CD4-positive, alpha-beta T cell treated with Interleukin-15 for 4 hours (primary cell): ENCODE data around the gene KRT7.
"Not testable (repeated sequence)": the region's sequence is repeated elsewhere in the genome, so short reads cannot be mapped to it uniquely, and the experiment has no call there.

Experiments used
- DNase-seq: peaks from one replicate; pipeline ENCODE4 v3.0.0-alpha.2; 2020; ENCODE audit warnings: low spot score

KRT7 gene

DNA sequence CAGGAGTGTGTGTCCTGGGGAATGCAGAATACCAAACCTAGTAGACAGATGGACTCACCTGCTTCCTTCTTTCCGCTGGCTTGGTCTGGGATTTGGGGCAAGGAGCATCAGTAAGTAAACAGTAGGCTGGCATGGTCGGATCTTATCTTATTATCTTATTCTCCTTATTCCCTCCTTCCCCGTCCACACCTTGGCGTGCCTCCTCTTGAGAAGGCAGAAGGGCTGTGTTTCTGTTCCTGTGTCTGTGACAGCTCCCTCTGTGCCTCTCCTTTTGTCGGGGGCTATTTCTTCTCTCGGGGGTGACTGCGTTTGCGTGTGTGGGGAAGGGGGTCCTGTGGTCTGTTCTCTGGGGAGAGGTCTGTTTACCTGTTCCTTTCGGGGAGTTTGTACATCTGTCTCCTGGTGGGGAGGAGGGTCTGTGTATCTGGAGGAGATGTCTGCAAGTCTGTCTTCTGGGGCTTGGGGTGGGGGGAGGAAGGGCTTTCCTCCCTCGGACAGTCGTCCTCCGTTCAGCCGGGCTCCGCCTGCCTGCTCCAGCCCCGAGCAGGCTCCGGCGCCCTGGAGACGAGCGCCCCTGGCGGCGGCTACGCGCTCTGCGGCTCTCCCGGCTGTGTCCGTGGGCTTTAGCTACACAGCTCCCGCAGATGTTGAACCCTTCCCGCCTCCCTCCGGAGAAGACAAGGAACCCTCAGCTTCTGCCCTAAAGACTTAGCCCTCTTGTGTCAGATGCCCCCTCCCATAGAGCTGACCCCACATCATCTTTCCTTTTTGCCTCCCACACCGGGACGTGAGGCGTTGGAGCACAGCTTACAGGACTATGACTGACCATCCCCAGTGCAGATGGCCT is 45.8 kb downstream of the KRT7 start:
- peak; percentile 66 for DNase-seq

DNA sequence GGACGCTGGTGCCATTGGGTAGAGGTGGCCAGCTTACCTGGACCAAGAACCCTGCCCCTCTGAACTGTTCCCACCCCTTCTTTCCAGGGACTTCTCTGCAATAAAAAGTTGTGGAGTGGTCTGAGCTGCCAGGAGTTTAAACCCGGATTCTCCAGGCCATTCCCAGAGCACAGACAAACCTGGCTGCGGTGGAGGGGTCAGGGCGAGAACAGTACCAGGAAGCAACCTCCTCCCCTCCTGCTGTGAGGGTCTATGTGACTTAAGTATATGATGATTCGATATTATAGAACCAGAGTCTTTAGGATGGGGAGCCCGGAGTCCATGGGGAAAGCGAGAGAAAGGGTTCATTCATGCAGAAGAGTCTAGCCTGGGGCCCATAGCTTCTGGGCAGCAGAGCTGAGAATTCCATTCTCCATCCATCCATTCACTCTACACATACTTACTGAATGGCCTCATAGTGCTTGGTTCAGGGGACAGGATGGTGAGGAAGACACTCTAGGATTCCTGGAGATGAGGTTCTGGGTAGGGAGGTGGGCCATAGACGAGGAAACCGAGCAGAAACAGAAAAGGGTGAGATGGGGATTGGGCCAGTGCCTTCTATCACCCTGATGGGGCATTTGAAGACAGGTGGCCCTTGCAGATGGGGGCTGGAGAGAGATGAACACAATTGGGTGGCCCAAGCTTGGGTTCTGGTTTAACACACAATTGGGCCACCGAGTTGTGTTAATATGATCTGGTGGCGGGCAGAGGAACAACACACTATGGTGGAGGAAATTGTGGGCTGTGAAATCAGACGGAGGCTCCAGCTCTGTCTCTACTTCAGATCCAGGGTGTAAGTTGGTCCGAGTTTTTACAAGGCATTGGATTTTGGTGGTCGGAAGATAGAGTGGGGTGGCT is 46.6 kb downstream of the KRT7 start:
- no peak for DNase-seq

DNA sequence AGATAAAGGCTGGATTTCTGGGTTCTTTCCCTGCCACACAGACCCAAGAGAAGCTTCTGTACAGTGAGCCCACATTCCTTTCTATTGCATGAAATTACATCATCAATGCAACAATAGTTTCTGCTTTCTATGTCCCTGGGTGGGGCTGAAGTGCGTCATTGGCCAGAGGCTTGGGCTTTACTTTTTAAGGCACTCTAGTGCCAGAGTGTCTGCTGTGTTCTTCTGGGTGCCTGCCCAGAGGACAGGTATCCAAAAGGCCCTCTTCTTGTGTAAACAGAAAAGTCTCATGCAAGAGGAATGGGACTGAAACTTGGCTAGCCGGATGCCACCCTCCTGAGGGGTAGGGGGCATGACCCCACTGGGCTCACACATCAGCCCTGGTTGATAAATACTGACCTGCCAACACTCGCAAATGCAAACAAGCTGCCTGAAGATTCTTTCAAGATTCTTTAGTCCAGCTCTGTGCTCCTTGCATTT is 47.3 kb downstream of the KRT7 start:
- no peak for DNase-seq

DNA sequence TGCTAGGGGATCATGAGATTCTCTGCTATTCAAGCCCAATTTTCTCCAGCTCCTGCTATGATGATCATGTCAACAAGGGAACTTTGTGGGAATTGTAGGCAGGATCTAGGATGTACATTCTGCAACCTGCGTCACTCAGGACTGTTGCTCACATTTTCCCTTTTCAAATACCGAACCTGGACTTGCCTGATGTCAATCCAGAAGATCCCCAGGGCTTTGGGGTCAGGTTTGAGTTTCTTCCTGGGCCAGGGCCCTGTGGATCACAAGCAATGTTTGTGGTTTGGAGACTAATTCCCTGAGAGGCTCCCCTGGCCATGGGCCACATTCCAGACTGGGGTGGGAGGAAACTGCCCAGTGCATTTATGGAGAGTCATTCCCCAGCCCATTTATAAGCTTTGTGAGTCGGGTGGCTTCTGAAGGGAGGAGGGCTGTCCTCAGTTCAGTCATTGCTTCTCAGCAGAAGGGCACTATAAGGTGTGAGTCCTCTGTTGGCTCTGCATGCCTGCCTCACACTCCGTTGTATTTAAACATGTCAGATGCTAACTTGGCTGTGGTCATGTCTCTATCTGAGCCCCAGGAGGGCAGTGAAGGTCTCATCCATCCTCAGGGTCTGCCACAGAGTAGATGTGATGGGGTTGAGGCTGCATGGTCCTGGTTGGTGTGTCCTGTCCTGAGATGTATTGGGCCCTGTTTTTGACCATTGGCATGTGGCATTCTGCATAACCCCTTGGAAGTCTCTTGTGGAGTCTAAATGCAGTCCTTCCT is 47.9 kb downstream of the KRT7 start:
- no peak for DNase-seq

DNA sequence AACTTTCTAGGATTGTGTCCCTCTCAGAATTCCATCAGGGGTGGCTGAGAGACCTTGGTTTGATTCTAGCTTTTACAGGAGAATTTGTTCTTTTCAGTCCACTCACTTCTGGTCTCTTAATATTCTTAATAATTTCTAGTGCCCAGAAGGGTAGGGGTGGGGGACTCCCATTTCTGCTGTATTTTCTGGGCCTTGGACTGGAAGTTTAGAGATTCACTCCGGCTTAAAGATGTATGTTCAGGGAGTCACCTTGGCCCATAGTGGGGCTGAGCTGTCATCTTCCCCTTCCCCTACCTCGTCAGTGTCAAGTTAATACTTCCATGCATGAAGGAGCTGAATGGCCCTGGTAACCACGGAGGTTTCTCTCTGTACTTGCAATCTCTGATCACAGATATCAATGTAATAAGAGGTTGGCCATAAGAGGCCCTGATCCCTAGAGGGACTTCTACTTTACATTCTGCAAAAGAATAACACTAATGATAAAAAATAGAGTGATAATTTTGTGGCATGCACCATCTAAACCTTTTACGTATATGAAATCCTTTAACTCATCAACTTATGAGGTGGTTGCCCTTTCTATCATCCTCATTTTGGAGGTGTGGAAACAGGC is 51.6 kb downstream of the KRT7 start:
- no peak for DNase-seq

DNA sequence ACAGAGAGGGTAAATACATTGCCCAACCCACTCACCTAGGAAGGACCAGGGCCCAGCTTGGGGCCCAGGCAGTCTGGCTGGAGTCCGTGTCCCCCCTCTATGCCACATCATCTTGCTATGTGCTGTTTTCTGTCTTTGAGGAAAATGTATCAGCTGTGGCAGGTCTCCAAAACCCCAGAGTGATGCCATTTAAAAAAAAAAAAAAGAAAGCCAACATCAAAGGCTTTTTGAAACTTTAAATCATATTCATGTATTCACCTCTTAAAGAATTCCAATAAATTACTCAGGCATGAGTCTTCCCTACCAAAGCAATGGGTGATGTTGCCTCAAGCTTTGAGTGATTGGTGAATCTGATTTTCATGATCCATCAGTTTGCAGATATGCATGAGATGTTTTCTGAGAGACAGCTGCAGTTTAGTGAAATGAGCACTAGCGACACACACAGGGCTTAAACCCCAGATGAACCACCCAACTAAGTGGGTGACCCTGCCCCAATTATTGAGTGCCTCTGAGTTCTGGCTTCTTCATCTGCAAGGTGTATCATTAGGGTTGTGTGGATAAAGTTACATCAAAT is 52.2 kb downstream of the KRT7 start:
- DNase-seq: no peak

DNA sequence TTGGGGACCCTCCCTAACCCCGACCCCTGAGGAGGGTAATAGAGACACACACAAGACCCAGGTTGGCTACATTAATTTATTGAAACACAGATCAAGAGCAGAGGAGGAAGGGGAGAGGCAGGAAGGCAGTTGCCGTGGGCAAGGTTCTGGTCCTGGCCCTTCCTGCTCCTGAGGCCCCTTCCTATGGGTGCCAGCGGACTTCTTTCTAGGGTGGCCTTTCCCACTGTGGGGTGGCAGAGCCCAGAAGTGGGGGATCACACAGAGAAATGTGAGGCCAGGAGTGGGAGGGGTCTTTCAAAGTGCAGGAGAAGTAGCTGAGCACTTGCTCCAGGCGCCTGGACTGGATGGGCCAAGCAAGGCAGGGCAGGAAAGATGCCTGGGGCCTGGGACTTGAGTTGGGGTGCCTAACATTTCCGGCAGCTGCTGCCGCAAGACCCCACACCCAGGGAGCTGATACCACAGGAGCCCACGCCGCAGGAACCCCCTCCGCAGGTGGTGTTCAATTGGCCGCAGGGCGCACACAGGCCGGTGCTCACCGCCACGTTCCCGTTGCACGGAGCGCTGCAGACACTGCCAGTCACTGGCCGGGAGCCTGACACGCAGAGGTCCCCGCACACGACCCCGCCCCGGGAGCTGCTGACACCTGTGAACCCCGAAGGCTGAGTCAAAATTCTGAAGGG is 52.9 kb downstream of the KRT7 start:
- no peak for DNase-seq

DNA sequence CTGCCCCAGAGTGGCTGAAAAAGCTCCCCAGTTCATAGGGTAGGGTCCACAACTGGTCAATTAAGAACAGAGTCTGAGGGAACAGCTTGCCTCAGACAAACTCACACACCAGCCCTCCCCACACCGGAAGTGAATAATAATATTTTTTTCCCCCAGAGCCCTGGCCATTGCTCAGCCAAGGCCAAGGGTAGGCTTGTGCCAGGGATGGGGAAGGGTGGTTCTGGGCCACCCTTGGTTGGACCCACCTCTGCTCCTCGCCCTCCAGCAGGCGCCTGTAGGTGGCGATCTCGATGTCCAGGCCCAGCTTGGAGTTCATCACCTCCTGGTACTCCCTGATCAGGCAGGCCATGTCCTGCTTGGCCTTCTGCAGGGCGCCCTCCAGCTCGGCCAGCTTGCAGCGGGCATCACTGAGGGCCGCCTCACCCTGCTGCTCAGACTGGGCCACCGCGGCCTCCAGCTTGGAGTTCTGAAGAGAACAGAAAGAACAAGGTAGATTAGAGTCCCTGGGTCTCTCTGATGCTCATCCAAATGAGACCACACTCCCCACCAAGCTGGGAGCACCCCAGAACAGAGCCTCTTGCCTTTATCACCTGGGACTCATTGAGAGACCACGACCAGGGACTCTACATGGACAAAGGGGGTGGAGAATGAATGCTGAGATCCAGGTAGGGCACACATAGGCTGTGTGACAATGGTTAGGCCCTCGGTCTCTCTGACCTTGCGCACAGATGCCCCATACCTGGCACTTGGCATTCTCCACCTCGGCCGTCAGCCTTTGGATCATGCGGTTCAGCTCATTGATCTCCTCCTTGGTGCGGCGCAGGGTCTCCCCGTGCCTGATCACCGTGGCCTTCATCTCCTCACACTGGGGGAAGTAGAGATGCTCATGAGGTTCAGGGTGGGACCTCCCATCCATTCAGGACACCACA is 54.1 kb downstream of the KRT7 start:
- not testable (repeated sequence) for DNase-seq

DNA sequence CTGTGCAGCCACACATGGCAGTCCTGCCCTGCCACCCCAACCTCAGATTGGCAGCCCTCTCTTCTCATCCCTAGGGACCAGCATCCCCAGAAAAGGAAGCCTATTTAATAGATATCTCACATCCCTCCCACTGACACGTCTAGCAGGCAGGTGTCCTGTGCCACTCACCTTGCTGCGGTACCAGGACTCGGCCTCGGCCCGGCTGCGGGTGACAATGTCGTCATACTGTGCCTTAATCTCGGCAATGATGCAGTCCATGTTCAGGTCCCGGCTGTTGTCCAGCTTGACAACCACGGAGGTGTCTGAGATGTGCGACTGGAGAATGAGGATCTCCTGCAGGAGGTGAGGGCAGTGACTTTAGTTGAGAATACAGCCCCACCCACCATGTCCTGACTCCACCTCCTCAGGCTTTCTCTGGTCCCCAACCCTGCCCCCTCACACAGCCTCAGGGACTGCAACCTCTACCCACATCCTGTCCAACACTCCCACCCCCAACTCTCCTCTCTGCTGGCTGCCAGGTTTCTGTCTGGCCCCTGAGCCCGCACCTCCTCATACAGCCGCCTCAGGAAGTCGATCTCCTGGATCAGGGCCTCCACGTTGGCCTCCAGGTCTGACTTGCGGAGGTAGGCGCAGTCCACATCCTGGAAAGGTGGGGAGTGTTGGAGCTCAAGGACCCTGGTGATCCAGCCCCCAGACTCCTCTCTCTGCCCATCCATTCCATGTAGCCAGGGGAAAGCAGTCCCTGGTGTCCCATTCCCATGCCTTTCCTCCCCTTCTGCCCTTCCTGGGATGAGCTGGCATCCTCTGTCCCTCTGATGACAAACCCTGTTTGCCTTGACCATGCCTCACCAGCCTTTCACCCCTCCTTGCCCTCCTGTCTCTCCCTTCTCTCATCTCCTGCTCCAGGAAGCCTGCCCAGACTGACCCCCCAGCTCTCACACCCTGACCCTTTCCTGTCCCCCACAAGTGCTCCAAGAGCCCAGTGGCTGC is 55.1 kb downstream of the KRT7 start:
- DNase-seq: not testable (repeated sequence)

DNA sequence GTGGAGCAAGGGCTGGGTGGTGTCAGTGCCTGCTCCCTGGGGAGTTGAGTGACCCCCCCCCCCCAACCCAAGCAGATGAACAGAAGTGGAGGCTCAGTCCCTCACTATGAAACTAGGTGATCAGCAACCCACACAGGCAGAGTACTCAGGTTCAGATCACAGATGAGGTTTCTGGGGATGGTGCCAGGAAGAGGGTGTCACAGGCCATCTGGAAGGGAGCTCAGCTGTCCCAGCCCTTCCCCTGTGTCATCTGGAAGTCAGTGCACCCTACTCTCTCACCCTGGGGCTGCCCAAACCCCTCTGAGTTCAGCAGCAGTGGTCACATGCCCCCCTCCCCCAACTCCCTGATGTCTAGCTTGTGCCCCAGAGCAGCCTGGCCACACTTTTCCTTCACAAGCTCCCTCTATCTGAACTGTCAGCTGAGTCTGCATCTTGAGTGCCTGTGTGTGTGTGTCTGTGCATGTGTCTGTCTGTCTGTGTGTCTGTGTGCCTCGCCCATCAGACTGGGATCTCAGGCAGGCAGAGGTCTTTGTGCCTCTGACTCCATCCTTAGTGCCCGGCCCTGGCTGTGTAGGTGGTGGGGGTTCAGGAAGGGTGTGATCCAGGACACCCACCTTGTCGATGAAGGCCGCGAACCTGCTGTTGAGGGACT is 57.6 kb downstream of the KRT7 start:
- DNase-seq: not testable (repeated sequence)

DNA sequence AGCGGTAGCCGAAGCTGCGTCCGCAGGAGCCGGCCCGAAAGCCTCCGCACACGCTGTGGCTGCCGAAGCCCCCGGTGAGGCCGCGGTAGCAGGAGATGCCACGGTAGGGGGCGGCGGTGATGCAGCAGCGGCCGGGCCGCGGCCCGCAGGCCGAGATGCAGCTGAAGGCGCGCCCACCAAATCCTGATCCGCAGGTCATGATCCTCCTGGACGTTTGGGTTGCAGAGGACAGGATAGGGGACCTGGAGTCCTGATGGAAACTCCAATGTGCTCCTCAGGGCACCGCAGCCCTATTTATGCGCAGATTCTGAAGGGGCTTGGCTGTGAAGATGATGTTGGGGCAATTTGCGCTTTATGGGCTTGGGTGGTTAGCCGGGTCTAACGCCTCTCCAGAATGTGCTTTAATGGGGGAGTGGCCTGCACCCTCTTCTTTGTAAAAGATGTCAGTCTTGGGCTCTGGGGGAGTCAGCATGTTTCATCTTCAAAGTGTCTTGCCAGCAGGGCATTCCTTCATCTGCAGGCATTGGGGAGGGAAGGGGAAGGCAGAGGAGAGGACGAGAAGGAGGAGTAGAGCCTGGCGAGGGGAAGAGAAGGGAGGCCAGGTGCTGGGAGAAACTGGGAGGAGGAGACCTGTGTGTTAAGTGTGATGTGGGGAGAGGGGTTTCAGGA is 58.4 kb downstream of the KRT7 start, which contains the start of gene KRT81:
KRT81 (minus strand) TSS at position 268 of the 669 bp plus-strand sequence; CDS start at position 199, 69 bp downstream.
- no peak for DNase-seq

DNA sequence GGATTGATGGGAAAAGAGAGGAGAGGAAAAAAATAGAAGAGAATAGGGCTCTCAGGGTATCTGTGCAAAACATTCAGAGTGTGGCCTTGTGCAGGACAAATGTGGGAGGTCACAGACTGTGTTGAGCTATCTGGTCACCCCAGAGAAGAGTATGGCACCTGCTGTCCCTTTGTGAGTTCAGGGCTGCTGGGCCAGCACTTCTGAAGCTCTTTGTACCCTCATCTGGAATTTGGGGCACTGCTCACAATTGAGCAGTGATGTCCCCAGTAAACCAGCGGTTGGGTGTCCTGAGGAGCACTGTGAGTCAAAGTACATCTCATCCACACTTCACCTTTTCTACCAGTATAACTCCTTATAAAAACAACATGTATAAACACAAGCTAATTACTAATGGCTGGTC is 60.9 kb downstream of the KRT7 start:
- DNase-seq: no peak

DNA sequence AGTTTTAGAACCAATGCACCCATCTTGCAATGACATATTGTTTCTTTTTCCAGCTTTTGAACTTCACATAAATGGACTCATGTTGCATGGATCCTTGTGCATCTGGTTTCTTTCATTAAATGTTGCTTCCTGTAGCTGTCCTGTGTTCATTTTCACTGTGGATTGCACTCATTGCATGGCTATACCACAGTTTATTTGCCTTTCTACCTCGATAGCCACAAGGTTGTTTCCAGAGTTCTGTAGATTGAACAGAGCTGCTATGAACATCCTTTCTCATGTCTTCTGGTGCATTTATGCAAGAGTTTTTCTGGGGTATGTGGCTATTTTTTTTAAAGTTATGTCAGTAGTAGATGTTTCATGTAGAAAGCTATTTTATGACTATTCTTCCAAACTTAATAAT is 61.8 kb downstream of the KRT7 start:
- no peak for DNase-seq

DNA sequence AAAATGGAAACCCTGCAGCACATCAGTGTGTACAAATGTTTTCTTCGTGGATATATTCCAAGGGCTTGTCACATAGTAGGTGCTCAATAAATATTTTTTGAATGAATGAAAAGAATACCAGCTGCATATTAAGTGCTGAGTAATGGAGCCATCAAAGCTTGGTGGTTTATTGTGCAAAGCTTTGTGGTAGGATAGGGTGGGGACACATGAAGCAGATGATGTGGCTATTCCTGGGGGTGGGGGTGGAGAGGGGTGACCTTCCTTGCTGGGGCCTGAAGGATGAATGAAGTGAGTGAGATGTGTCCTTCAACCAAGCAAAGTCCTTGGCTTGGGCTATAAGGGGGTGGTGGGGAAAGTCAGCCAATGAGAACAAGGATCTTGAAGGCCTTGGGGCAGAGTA is 62.6 kb downstream of the KRT7 start:
- no peak for DNase-seq

DNA sequence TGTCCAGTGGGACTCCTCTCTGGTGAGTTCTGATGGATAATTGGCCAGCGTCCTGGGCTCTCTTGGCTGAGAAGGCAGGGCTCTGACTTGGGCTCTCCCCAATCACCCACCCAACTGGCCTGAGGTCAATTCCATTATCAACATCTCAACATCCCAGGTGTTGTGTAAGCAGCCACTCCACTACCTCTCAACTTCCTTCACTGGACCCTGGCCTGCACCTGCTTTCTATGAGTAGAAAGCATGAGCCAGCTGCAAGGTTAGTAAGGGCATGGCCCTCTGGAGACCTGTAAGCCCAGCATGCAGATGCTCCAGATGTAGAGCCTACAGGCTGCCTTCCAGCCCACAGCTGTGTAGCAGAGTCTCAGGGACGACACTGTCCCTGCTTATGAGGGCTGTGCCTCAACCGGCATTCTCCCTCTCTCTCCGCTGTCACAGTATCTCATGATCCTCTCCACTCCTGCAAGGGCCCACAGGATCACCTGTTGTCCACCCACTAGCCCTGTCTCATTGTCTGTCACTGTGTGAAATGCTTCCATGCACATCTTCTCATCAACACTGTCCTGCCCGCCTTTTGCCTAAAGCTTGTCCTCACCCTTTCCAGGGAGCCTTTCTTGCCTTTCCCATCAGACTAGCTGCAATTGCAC is 63.7 kb downstream of the KRT7 start:
- DNase-seq: no peak
